Colon (tissue), 2 donors: Measurements from ENCODE around the gene SELENOP.
"Not testable (repeated sequence)": the region's sequence is repeated elsewhere in the genome, so short reads cannot be mapped to it uniquely, and the experiment has no call there.

Experiments
- FAIRE-seq: peaks from 2 replicates; lab custom pipeline; 2012; peaks lifted over from hg19 to GRCh38; lab: Jason Lieb, UNC
- donor health status: control.
- donor health status: control.

Gene SELENOP

GRCh38 chr5:42811591-42812446, at the start of gene SELENOP:
TSS of gene SELENOP (minus strand) at chr5:42811892. CDS start at chr5:42808353, 3,539 bp downstream.
- peak; percentile 70 for FAIRE-seq

GRCh38 chr5:42858687-42859086, 47.0 kb upstream of the SELENOP start:
- no peak for FAIRE-seq

GRCh38 chr5:42858031-42858643, 46.4 kb upstream of the SELENOP start:
- no peak for FAIRE-seq

GRCh38 chr5:42855811-42856210, 44.1 kb upstream of the SELENOP start:
- FAIRE-seq, result no peak

- no peak for FAIRE-seq
These were observed 43.7 kb upstream of the SELENOP start for GRCh38 chr5:42855386-42855785.

- FAIRE-seq, result no peak
These were observed 43.1 kb upstream of the SELENOP start for GRCh38 chr5:42854795-42855194.

GRCh38 chr5:42852826-42853225, 41.1 kb upstream of the SELENOP start:
- FAIRE-seq, result no peak

- no peak for FAIRE-seq
These were observed 39.8 kb upstream of the SELENOP start for GRCh38 chr5:42851481-42851880.

GRCh38 chr5:42848545-42848944, 36.9 kb upstream of the SELENOP start:
- no peak for FAIRE-seq

GRCh38 chr5:42844408-42844807, 32.7 kb upstream of the SELENOP start:
- FAIRE-seq, result not testable (repeated sequence)

- FAIRE-seq, result no peak
These were observed 32.1 kb upstream of the SELENOP start for GRCh38 chr5:42843675-42844292.

- no peak for FAIRE-seq
These were observed 31.4 kb upstream of the SELENOP start for GRCh38 chr5:42842921-42843641.

GRCh38 chr5:42840842-42841567, 29.3 kb upstream of the SELENOP start:
- no peak for FAIRE-seq

- FAIRE-seq, result no peak
These were observed 28.6 kb upstream of the SELENOP start for GRCh38 chr5:42840269-42840668.

- FAIRE-seq, result no peak
These were observed 27.5 kb upstream of the SELENOP start for GRCh38 chr5:42839196-42839595.

GRCh38 chr5:42837601-42838000, 25.9 kb upstream of the SELENOP start:
- no peak for FAIRE-seq

- no peak for FAIRE-seq
These were observed 24.5 kb upstream of the SELENOP start for GRCh38 chr5:42836070-42836769.

GRCh38 chr5:42832060-42832459, 20.4 kb upstream of the SELENOP start:
- no peak for FAIRE-seq

GRCh38 chr5:42830924-42831323, 19.2 kb upstream of the SELENOP start:
- no peak for FAIRE-seq

- FAIRE-seq, result no peak
These were observed 17.0 kb upstream of the SELENOP start for GRCh38 chr5:42828671-42829070.
